Hematopoietic multipotent progenitor cell treated with erythropoietin and hydrocortisone succinate and interleukin-3 and kit ligand, for 6 days (in vitro differentiated cells): Measurements from ENCODE around the gene ALG11.
"Not testable (repeated sequence)": the region's sequence is repeated elsewhere in the genome, so short reads cannot be mapped to it uniquely, and the experiment has no call there.

ENCODE experiments used
- DNase-seq: peaks from one replicate; pipeline ENCODE4 v3.0.0-alpha.2; 2015

Gene ALG11

GRCh38 chr13:52030401-52030800 is 18.2 kb downstream of the ALG11 start:
- not testable (repeated sequence) for DNase-seq

DNA sequence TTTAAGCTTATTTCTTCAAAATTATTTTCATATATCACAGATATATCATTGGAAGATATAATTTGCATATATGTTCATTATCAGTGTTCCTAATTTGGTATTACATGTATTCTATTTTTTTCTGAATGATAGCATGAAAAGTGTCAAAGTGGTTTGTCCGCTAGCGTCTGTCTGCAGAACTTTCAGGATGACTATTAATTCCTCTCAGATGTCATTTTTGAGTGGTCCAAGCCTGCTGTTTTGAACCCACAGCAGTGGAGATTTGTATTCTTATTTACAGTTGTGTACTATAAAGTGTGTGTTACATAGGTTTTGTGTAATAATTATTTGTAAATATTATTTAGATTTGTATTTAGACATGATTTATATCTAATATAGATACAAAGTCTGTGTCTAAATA is 20.8 kb downstream of the ALG11 start:
- no peak for DNase-seq

GRCh38 chr13:52034616-52035226 is 22.5 kb downstream of the ALG11 start:
- no peak for DNase-seq

DNA sequence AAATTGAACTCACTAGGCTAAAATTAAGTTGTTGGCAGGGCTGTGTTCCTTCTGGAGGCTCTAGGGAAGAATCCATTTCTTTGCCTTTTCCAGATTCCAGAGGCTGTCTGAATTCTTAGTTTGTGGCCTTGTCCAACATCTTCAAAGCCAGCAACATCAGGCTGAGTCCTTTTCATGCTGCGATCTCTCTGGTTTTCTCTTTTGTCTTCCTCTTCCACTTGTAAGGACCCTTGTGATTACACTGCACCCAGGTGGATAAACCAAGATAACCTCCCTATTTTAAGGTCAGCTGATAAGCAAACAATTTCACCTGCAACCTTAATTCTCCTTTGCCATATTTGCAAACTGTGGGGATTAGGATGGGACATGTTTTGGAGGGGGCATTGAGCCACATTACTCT is 23.8 kb downstream of the ALG11 start:
- DNase-seq: no peak

GRCh38 chr13:52043675-52044074 is 31.5 kb downstream of the ALG11 start:
- DNase-seq: no peak

GRCh38 chr13:52047463-52047862 is 35.3 kb downstream of the ALG11 start:
- no peak for DNase-seq

- DNase-seq: no peak
These were observed 36.3 kb downstream of the ALG11 start for GRCh38 chr13:52048516-52048915.

DNA sequence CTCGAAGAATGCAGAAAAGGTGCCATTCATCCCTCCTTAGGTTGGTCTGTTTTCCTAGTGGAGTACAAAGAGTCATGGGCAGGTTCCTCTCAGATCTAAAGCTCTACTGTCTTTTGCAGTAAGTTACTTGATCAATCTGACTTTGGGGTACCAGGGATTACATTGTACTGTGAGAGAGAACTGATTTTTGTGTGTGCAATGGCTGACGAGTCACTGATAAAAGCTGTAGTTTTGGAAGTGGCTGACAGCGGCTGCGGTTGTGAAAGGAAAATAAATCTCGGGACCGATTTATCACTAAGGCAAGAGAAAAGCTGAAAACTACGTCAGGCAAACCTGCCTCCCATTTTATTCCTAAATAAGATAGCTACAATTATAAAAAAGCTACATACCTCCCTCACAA is 39.2 kb downstream of the ALG11 start:
- no peak for DNase-seq

- DNase-seq: no peak
These were observed 41.3 kb downstream of the ALG11 start for GRCh38 chr13:52053460-52053859.

- not testable (repeated sequence) for DNase-seq
These were observed 48.9 kb downstream of the ALG11 start for GRCh38 chr13:52061064-52061463.

DNA sequence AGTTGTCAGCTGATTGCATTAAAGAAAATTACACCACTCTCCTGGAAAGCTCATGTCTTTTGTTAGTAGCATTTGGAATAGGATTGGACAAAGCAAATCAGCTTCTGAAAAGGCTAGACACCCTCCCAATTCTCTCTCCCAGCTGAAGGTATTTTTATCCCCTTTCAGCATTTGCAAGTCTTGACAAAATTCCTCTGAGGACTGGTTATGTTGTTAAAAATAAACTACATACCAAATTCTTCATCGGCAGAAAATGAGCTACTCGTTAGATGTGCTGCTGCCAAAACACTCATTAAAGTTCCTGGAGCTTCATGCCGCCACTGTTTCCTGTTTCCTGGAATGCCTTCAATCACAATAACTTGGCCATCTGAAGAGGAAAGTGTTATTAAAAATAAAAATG is 49.4 kb downstream of the ALG11 start:
- no peak for DNase-seq

DNA sequence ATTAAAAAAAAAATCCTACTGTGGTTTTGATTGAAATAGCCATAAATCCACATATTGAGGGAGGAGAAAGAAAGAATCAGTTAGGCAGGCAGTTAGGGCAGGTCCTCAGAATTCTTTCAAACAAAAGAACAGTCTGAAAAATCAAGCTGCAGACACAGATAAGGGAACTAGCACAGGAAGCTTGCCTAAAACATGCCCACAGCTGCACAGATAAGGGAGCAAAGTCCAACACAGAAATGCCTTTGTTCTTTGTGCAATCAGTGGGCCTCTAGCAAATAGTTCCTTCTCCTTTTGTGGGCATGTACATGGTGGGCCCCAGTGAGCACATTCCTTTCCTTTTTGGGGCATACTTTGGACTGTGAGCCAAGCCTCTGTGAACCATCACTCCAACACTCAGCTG is 55.0 kb downstream of the ALG11 start:
- DNase-seq: peak; percentile 49

GRCh38 chr13:52070929-52071523 is 58.8 kb downstream of the ALG11 start:
- DNase-seq: peak; percentile 61
